Measurements from ENCODE around the gene DPYSL4. TPM values are rescaled to one million over a fixed set of nuclear protein-coding genes. Genes with fewer than 3 reads are reported as not detected.
"Not testable (repeated sequence)": the region's sequence is repeated elsewhere in the genome, so short reads cannot be mapped to it uniquely, and the experiment has no call there.

The DPYSL4 gene
- total and polyA plus RNA-seq, 2 experiments from 2014 or later, result 2.1 to 4.1 TPM

DNA sequence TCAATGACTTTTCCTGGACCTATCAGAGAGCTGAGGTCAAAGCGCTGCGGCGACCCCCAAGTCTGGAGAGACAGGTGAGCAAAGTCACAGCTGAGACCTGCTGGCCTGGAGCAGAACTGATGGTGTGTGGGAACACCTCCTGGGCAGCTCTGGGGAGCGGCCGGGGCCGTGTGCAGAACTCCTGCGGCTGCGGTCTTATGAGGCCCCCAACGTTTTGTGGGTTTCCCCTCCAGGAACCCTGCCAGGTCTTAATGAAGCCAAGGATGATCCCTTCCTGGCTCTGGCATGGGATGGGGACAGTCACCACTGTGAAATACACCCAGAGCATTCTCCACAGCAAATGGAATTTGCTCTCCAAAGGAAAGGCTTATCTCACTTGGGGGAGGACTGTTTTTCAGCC lies 26.1 kb downstream of the DPYSL4 start:
- TF ChIP-seq EZH2phosphoT487 (IDR thresholded peaks at IDR 0.05; ENCODE audit: low read depth, severe bottlenecking, unreplicated experiment) (no peak), EZH2 (IDR thresholded peaks at IDR 0.05; ENCODE audit: borderline replicate concordance) (no peak)
- TF ChIP-seq, protein P1, sequence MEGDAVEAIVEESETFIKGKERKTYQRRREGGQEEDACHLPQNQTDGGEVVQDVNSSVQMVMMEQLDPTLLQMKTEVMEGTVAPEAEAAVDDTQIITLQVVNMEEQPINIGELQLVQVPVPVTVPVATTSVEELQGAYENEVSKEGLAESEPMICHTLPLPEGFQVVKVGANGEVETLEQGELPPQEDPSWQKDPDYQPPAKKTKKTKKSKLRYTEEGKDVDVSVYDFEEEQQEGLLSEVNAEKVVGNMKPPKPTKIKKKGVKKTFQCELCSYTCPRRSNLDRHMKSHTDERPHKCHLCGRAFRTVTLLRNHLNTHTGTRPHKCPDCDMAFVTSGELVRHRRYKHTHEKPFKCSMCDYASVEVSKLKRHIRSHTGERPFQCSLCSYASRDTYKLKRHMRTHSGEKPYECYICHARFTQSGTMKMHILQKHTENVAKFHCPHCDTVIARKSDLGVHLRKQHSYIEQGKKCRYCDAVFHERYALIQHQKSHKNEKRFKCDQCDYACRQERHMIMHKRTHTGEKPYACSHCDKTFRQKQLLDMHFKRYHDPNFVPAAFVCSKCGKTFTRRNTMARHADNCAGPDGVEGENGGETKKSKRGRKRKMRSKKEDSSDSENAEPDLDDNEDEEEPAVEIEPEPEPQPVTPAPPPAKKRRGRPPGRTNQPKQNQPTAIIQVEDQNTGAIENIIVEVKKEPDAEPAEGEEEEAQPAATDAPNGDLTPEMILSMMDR (IDR thresholded peaks at IDR 0.05; ENCODE audit: poor library complexity), result no peak
- 95% methylated on average over 9 of the region's 9 CpGs for WGBS (ENCODE audit: low lambda C conversion rate, missing lambda C conversion rate)

DNA sequence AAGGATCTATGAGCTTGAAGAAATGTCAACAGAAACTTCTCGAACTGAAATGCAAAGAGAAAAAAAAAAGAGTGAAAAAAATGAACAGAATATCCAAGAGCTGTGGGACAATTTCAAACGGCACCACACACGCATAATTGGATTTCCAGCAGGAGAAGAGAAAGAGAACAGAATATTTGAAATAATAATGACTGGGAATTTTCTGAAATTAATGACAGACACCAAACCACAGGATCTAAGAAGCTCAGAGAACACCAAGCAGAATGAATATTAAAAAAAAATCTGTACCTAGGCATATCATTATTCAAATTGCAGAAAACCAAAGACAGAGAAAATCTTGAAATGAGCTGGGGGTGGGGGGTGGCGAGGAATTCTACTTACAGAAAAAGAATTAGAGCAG lies 27.2 kb downstream of the DPYSL4 start:
- Histone ChIP-seq H3K4me2 (no peak overlapping the region), H3K4me3 (no peak overlapping the region), H3K36me3 (replicated peaks; ENCODE audit: insufficient read depth, low read depth) (no peaks in the 10 kb centered on the region), H3K79me2 (no peaks in the 10 kb centered on the region), H3K27me3 (no peaks in the 10 kb centered on the region), H4K20me1 (ENCODE audit: insufficient read depth, poor library complexity, severe bottlenecking) (no peaks in the 10 kb centered on the region), H3K27ac (no peak overlapping the region), H3K9me3 (ENCODE audit: low read depth) (no peaks in the 10 kb centered on the region), H3K4me1 (ENCODE audit: insufficient read depth) (no peaks in the 10 kb centered on the region), H2AFZ (no peak overlapping the region), H3K9me2 (replicated peaks; ENCODE audit: insufficient read depth) (no peaks in the 10 kb centered on the region)
- DNase-seq (ENCODE audit: low spot score), result no peak
- WGBS (ENCODE audit: low lambda C conversion rate, missing lambda C conversion rate), result 67% methylated on average over 4 of the region's 4 CpGs
- TF ChIP-seq, protein P1 (IDR thresholded peaks at IDR 0.05; ENCODE audit: poor library complexity), result no peak
- TF ChIP-seq EZH2 (IDR thresholded peaks at IDR 0.05; ENCODE audit: borderline replicate concordance) (no peak), EZH2phosphoT487 (IDR thresholded peaks at IDR 0.05; ENCODE audit: low read depth, severe bottlenecking, unreplicated experiment) (no peak)

More for the DNA sequence above, 26.1 kb downstream of the DPYSL4 start:
- H3K79me2 ChIP-seq, result no peaks in the 10 kb centered on the region
- no peaks in the 10 kb centered on the region for H3K36me3 ChIP-seq (replicated peaks; ENCODE audit: insufficient read depth, low read depth)
- no peaks in the 10 kb centered on the region for H4K20me1 ChIP-seq (ENCODE audit: insufficient read depth, poor library complexity, severe bottlenecking)
- H3K4me3 ChIP-seq, result no peak overlapping the region
- H3K27ac ChIP-seq, result no peak overlapping the region
- no peak for DNase-seq (ENCODE audit: low spot score)
- no peak overlapping the region for H3K4me2 ChIP-seq
- H2AFZ ChIP-seq, result no peak overlapping the region
- no peaks in the 10 kb centered on the region for H3K9me3 ChIP-seq (ENCODE audit: low read depth)
- H3K27me3 ChIP-seq, result no peaks in the 10 kb centered on the region
- H3K9me2 ChIP-seq (replicated peaks; ENCODE audit: insufficient read depth), result no peaks in the 10 kb centered on the region
- H3K4me1 ChIP-seq (ENCODE audit: insufficient read depth), result no peaks in the 10 kb centered on the region

DNA sequence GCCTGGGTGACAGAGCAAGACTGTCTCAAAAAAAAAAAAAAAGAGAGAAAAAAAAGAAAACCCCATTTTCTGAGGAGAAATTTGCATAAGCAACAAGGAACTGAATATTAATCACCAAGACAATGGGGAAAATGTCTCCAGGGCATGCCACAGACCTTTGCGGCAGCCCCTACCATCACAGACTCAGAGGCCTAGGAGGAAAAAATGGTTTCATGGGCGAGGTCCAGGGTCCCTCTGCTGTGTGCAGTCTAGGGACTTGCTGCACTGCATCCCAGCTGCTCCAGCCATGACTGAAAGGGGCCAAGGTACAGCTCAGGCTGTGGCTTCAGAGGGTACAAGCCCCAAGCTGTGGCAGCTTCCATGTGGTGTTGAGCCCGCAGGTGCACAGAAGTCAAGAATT lies 29.7 kb downstream of the DPYSL4 start:
- H3K9me3 ChIP-seq (ENCODE audit: low read depth); H3K36me3 ChIP-seq (replicated peaks; ENCODE audit: insufficient read depth, low read depth); DNase-seq (ENCODE audit: low spot score); H3K4me2 ChIP-seq; H3K9me2 ChIP-seq (replicated peaks; ENCODE audit: insufficient read depth); H3K4me1 ChIP-seq (ENCODE audit: insufficient read depth); H4K20me1 ChIP-seq (ENCODE audit: insufficient read depth, poor library complexity, severe bottlenecking); H3K27me3 ChIP-seq; H3K79me2 ChIP-seq; H3K4me3 ChIP-seq; H2AFZ ChIP-seq; H3K27ac ChIP-seq: not testable (repeated sequence)
- WGBS (ENCODE audit: low lambda C conversion rate, missing lambda C conversion rate), result 90% methylated on average over 3 of the region's 3 CpGs

DNA sequence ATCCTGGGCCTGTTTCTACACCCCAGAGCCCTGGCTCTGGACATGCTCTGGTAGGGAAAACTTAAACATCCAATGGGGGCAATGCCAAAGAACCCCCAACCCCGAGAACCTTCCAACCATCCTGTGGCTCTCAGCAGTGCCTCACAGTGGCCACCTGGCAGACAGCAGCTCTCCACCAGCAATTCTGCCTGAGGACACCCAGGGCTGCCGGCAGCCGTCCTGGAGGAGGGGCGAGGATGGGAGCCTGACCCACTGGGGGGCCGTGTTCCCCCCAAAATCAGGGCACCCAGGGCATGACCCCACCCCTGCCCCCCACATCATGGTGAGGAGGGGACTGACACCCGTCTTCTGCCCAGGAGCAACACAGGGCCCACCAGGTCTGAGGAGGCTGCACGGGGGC lies 32.7 kb downstream of the DPYSL4 start:
- no peaks in the 10 kb centered on the region for H3K9me3 ChIP-seq (ENCODE audit: low read depth)
- TF ChIP-seq EZH2phosphoT487 (IDR thresholded peaks at IDR 0.05; ENCODE audit: low read depth, severe bottlenecking, unreplicated experiment), result no peak
- TF ChIP-seq, protein P1 (IDR thresholded peaks at IDR 0.05; ENCODE audit: poor library complexity), result no peak
- TF ChIP-seq EZH2 (IDR thresholded peaks at IDR 0.05; ENCODE audit: borderline replicate concordance), result no peak
- no peak overlapping the region for H3K27ac ChIP-seq
- no peaks in the 10 kb centered on the region for H3K27me3 ChIP-seq
- no peak overlapping the region for H2AFZ ChIP-seq
- 91% methylated on average over 7 of the region's 7 CpGs for WGBS (ENCODE audit: low lambda C conversion rate, missing lambda C conversion rate)
- H3K36me3 ChIP-seq (replicated peaks; ENCODE audit: insufficient read depth, low read depth), result no peaks in the 10 kb centered on the region
- H3K79me2 ChIP-seq, result no peaks in the 10 kb centered on the region
- peaks cover 4% of the 10 kb centered on the region for H3K4me1 ChIP-seq (ENCODE audit: insufficient read depth)
- H4K20me1 ChIP-seq (ENCODE audit: insufficient read depth, poor library complexity, severe bottlenecking), result no peaks in the 10 kb centered on the region
- H3K4me2 ChIP-seq, result no peak overlapping the region
- H3K4me3 ChIP-seq, result no peak overlapping the region
- DNase-seq (ENCODE audit: low spot score), result no peak
- H3K9me2 ChIP-seq (replicated peaks; ENCODE audit: insufficient read depth), result no peaks in the 10 kb centered on the region

All from hepatocyte (in vitro differentiated cells).